Body of pancreas (tissue), 4 donors: ENCODE results near the gene PER3.

Experiments used
- POLR2A ChIP-seq, 3 donors: fragments of 450-650 bp; IDR thresholded peaks; one replicate each; pipeline ENCODE4 v1.6.1; 2016; ENCODE audit warnings: antibody characterized with exemption in 3 of 3, mild to moderate bottlenecking in 2 of 3
- TF ChIP-seq, protein P1 (sequence below), 7 experiments: fragments of 450-650 bp in 4 of 7; fragments of 200-600 bp in 3 of 7; sonication (generic) in 3 of 7; IDR thresholded peaks; one replicate each; pipeline ENCODE4 v1.5.1; 2016 to 2019; ENCODE audit warnings: antibody characterized with exemption in 7 of 7

DNA sequence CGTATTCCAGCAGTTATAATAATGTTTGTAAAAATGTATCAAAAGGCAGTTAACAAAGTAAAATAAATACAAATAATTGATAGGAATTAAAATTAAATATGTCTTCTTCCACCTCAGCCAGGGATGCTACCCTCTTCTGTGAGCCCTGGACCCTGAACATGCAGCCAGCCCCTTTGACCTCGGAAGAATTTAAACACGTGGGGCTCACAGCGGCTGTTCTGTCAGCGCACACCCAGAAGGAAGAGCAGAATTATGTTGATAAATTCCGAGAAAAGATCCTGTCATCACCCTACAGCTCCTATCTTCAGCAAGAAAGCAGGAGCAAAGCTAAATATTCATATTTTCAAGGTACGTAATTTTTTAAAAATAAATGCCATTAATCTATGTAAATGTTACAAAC is 42.3 kb downstream of the PER3 start:
- TF ChIP-seq, protein P1, sequence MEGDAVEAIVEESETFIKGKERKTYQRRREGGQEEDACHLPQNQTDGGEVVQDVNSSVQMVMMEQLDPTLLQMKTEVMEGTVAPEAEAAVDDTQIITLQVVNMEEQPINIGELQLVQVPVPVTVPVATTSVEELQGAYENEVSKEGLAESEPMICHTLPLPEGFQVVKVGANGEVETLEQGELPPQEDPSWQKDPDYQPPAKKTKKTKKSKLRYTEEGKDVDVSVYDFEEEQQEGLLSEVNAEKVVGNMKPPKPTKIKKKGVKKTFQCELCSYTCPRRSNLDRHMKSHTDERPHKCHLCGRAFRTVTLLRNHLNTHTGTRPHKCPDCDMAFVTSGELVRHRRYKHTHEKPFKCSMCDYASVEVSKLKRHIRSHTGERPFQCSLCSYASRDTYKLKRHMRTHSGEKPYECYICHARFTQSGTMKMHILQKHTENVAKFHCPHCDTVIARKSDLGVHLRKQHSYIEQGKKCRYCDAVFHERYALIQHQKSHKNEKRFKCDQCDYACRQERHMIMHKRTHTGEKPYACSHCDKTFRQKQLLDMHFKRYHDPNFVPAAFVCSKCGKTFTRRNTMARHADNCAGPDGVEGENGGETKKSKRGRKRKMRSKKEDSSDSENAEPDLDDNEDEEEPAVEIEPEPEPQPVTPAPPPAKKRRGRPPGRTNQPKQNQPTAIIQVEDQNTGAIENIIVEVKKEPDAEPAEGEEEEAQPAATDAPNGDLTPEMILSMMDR (IDR thresholded peaks at IDR 0.05): no peak
- TF ChIP-seq POLR2A (IDR thresholded peaks at IDR 0.05): no peak
